GM23338 (cell line): Measurements from ENCODE around the gene COA1. TPM values are rescaled to one million over a fixed set of nuclear protein-coding genes. Genes with fewer than 3 reads are reported as not detected.

ENCODE experiments used
- ATAC-seq: fragments of 200-7000 bp; cut with Tn5 transposase; 3 replicates; pipeline ENCODE4 v1.9.1; 2020
- DNase-seq: peaks from one replicate; pipeline ENCODE4 v3.0.0-alpha.2; 2015; ENCODE audit warnings: low spot score
- H2AFZ ChIP-seq: fragments of 200-600 bp; sonication (generic); 2 replicates; pipeline ENCODE4 v1.8.0; 2016; ENCODE audit warnings: antibody characterized with exemption, mild to moderate bottlenecking, moderate library complexity
- H3F3A ChIP-seq: fragments of 200-600 bp; sonication (generic); replicated peaks from 2 replicates; pipeline ENCODE4 v1.8.0; 2017; ENCODE audit warnings: antibody characterized with exemption, mixed run types, low read depth
- H3K27ac ChIP-seq: fragments of 200-600 bp; sonication (generic); 2 replicates; pipeline ENCODE4 v1.6.1; 2016; ENCODE audit warnings: low read depth
- H3K27me3 ChIP-seq: fragments of 200-600 bp; sonication (generic); 2 replicates; pipeline ENCODE4 v1.8.0; 2016; ENCODE audit warnings: mild to moderate bottlenecking, mixed run types, moderate library complexity; ENCODE audit not compliant: insufficient read depth
- H3K36me3 ChIP-seq: fragments of 200-600 bp; sonication (generic); 2 replicates; pipeline ENCODE4 v1.8.0; 2016; ENCODE audit warnings: mild to moderate bottlenecking; ENCODE audit not compliant: insufficient read depth
- H3K4me1 ChIP-seq: fragments of 200-600 bp; sonication (generic); 2 replicates; pipeline ENCODE4 v1.8.0; 2016; ENCODE audit warnings: mild to moderate bottlenecking, moderate library complexity; ENCODE audit not compliant: insufficient read depth
- H3K4me2 ChIP-seq: fragments of 200-600 bp; sonication (generic); 2 replicates; pipeline ENCODE4 v1.7.1; 2017; ENCODE audit warnings: mixed run types
- H3K4me3 ChIP-seq: fragments of 200-600 bp; sonication (generic); 2 replicates; pipeline ENCODE4 v1.6.1; 2016; ENCODE audit warnings: mixed run types
- H3K79me2 ChIP-seq: fragments of 200-600 bp; sonication (generic); replicated peaks from 2 replicates; pipeline ENCODE4 v1.8.0; 2017; ENCODE audit warnings: mild to moderate bottlenecking; ENCODE audit not compliant: insufficient read depth
- H3K9me2 ChIP-seq: fragments of 200-600 bp; sonication (generic); 2 replicates; pipeline ENCODE4 v1.8.0; 2017; ENCODE audit not compliant: insufficient read depth
- H4K20me1 ChIP-seq: fragments of 200-600 bp; sonication (generic); replicated peaks from 2 replicates; pipeline ENCODE4 v1.8.0; 2017; ENCODE audit warnings: mild to moderate bottlenecking; ENCODE audit not compliant: insufficient read depth
- H3K27ac Mint-ChIP-seq: 2 replicates; pipeline ENCODE4 v1.8.0; 2020; ENCODE audit warnings: inconsistent platforms, mild to moderate bottlenecking, moderate library complexity, mixed read lengths
- H3K27me3 Mint-ChIP-seq: 3 replicates; pipeline ENCODE4 v1.8.0; 2022; ENCODE audit warnings: low read depth, mild to moderate bottlenecking, moderate library complexity, mixed read lengths, inconsistent platforms; ENCODE audit not compliant: insufficient read depth, poor library complexity
- H3K36me3 Mint-ChIP-seq: 3 replicates; pipeline ENCODE4 v1.8.0; 2021; ENCODE audit warnings: low read depth, mild to moderate bottlenecking, inconsistent platforms, moderate library complexity, mixed read lengths
- H3K4me1 Mint-ChIP-seq: 3 replicates; pipeline ENCODE4 v1.8.0; 2020; ENCODE audit warnings: mild to moderate bottlenecking, inconsistent platforms, mixed read lengths
- H3K4me3 Mint-ChIP-seq: 3 replicates; pipeline ENCODE4 v1.8.0; 2021; ENCODE audit warnings: moderate library complexity, mild to moderate bottlenecking, inconsistent platforms, mixed read lengths
- H3K9me3 Mint-ChIP-seq: 3 replicates; pipeline ENCODE4 v1.8.0; 2020; ENCODE audit warnings: moderate library complexity, mild to moderate bottlenecking, inconsistent platforms, mixed read lengths
- CREB1 ChIP-seq: fragments of 250-450 bp; sonication (Bioruptor Pico); IDR thresholded peaks from 2 replicates; pipeline ENCODE4 v1.5.0; 2020; ENCODE audit warnings: low read depth, mild to moderate bottlenecking, moderate library complexity
- ETS1 ChIP-seq: IDR thresholded peaks from 2 replicates; pipeline ENCODE4 v1.6.1; 2016; ENCODE audit warnings: antibody characterized with exemption
- EZH2 ChIP-seq: fragments of 200-600 bp; sonication (generic); IDR thresholded peaks from one replicate; pipeline ENCODE4 v1.8.0; 2017; ENCODE audit warnings: antibody characterized with exemption, mild to moderate bottlenecking, low read depth; ENCODE audit not compliant: unreplicated experiment
- EZH2phosphoT487 ChIP-seq: fragments of 200-600 bp; sonication (generic); IDR thresholded peaks from one replicate; pipeline ENCODE4 v1.8.1; 2018; ENCODE audit warnings: antibody characterized with exemption; ENCODE audit not compliant: unreplicated experiment
- JUNB ChIP-seq: IDR thresholded peaks from one replicate; pipeline ENCODE4 v1.6.1; 2016; ENCODE audit warnings: antibody characterized with exemption; ENCODE audit not compliant: unreplicated experiment
- NANOG ChIP-seq: IDR thresholded peaks from 2 replicates; pipeline ENCODE4 v1.6.1; 2016; ENCODE audit warnings: antibody characterized with exemption, borderline replicate concordance
- POLR2AphosphoS5 ChIP-seq: IDR thresholded peaks from 2 replicates; pipeline ENCODE4 v1.6.1; 2016; ENCODE audit warnings: antibody characterized with exemption, low read depth
- REST ChIP-seq: IDR thresholded peaks from one replicate; pipeline ENCODE4 v1.6.1; 2018; ENCODE audit warnings: antibody characterized with exemption; ENCODE audit not compliant: unreplicated experiment
- STAT1 ChIP-seq: IDR thresholded peaks from one replicate; pipeline ENCODE4 v1.6.1; 2016; ENCODE audit warnings: antibody characterized with exemption; ENCODE audit not compliant: unreplicated experiment
- ZNF114 ChIP-seq: fragments of 250-450 bp; sonication (Bioruptor Pico); IDR thresholded peaks from 2 replicates; pipeline ENCODE4 v1.5.0; 2020; ENCODE audit warnings: mild to moderate bottlenecking, moderate library complexity
- ZNF331 ChIP-seq: fragments of 250-450 bp; sonication (Bioruptor Pico); IDR thresholded peaks from 2 replicates; pipeline ENCODE4 v1.5.0; 2020; ENCODE audit warnings: low read depth, mild to moderate bottlenecking, moderate library complexity
- ZNF462 ChIP-seq: fragments of 250-450 bp; sonication (Bioruptor Pico); IDR thresholded peaks from 2 replicates; pipeline ENCODE4 v1.5.0; 2020; ENCODE audit warnings: mild to moderate bottlenecking, moderate library complexity
- polyA plus RNA-seq: library from polyadenylated mRNA; unstranded; fragments of >200 nt; fragmentation: Nextera tagmentation; extraction: Ambion mirVana; gene quantifications from 2 replicates; pipeline ENCODE4 v1.2.1, GENCODE V29; 2016
- total RNA-seq: library from RNA; depleted of rRNA; stranded (reverse); fragments of >200 nt; shearing (Covaris generic); gene quantifications from 2 replicates; pipeline ENCODE4 v1.2.3, GENCODE V29; 2014

COA1 gene
- total and polyA plus RNA-seq, 2 experiments from 2014 or later = 156 to 158 TPM

DNA sequence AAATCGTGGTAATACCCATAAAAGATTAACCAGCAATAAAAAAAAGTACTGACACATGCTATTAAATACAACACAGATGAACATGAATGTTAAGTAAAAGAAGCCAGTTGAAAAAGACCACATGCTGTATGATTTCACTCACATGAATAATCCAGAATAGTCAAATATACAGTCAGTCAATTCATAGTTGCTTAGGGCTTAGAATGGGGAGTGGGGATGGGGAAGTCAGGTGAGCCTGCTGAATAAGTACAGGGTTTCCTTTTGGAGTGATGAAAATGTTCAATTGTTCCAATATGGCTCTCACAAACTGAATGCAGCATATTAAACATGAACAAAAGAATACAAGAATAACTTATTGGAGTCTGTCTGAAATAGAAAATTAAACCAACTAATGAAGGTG lies 1.8 kb downstream of the COA1 start:
- H3K36me3 ChIP-seq = no peaks in the 10 kb centered on the region
- H3K27ac ChIP-seq = no peak overlapping the region
- Mint-ChIP-seq H3K36me3 (peaks cover 5% of the 10 kb centered on the region; the same call in 2 of the 3 replicates), H3K9me3 (no peaks in the 10 kb centered on the region), H3K27ac (no peak overlapping the region), H3K27me3 (peaks cover 2% of the 10 kb centered on the region), H3K4me1 (peaks cover 14% of the 10 kb centered on the region; the same call in 2 of the 3 replicates), H3K4me3 (peak overlapping the region; percentile 53)
- no peak for ATAC-seq
- no peak overlapping the region for H3K4me3 ChIP-seq
- H2AFZ ChIP-seq = no peak overlapping the region
- H3K27me3 ChIP-seq = no peaks in the 10 kb centered on the region
- H3K4me2 ChIP-seq = no peak overlapping the region
- no peaks in the 10 kb centered on the region for H3K9me2 ChIP-seq
- peaks cover 68% of the 10 kb centered on the region for H3K79me2 ChIP-seq
- H3K4me1 ChIP-seq = no peaks in the 10 kb centered on the region; the same call in 1 of the 2 replicates
- peaks cover 21% of the 10 kb centered on the region for H4K20me1 ChIP-seq
- no peaks in the 10 kb centered on the region for H3F3A ChIP-seq
- TF ChIP-seq NANOG = no peak
- no peak for TF ChIP-seq STAT1
- no peak for TF ChIP-seq EZH2phosphoT487
- TF ChIP-seq POLR2AphosphoS5 = no peak
- TF ChIP-seq CREB1 (CRISPR knock-in tag) = no peak
- TF ChIP-seq ZNF114 (CRISPR knock-in tag) = no peak
- TF ChIP-seq JUNB = no peak
- no peak for TF ChIP-seq ZNF331 (CRISPR knock-in tag)
- TF ChIP-seq ETS1 = no peak
- no peak for TF ChIP-seq ZNF462 (CRISPR knock-in tag)
- TF ChIP-seq REST = no peak
- no peak for TF ChIP-seq EZH2
- DNase-seq = no peak
